Caki2 (cell line): ENCODE results near the gene SIVA1. TPM values are rescaled to one million over a fixed set of nuclear protein-coding genes. Genes with fewer than 3 reads are reported as not detected.

Experiments
- DNase-seq: peaks from one replicate; pipeline ENCODE4 v3.0.0-alpha.2; 2015; ENCODE audit warnings: low read depth
- in situ Hi-C: cut with HindIII; loops from 2 replicates; pipeline ENCODE4 v1.10.0; 2016; ENCODE audit warnings: low sequenced_read_pairs, low pct_unique_long_range_greater_than_20kb, mixed read lengths
- total RNA-seq: library from RNA; depleted of rRNA; stranded (reverse); fragments of >200 nt; shearing (Covaris generic); gene quantifications from 2 replicates; pipeline ENCODE4 v1.2.3, GENCODE V29; 2014; ENCODE audit warnings: low replicate concordance

The SIVA1 gene
- total RNA-seq, 1 experiment from 2014 or later = 196 TPM

GRCh38 chr14:104797115-104798044 is 44.4 kb downstream of the SIVA1 start:
- peak; percentile 56 for DNase-seq
- in situ Hi-C loops = no loop called here

DNA sequence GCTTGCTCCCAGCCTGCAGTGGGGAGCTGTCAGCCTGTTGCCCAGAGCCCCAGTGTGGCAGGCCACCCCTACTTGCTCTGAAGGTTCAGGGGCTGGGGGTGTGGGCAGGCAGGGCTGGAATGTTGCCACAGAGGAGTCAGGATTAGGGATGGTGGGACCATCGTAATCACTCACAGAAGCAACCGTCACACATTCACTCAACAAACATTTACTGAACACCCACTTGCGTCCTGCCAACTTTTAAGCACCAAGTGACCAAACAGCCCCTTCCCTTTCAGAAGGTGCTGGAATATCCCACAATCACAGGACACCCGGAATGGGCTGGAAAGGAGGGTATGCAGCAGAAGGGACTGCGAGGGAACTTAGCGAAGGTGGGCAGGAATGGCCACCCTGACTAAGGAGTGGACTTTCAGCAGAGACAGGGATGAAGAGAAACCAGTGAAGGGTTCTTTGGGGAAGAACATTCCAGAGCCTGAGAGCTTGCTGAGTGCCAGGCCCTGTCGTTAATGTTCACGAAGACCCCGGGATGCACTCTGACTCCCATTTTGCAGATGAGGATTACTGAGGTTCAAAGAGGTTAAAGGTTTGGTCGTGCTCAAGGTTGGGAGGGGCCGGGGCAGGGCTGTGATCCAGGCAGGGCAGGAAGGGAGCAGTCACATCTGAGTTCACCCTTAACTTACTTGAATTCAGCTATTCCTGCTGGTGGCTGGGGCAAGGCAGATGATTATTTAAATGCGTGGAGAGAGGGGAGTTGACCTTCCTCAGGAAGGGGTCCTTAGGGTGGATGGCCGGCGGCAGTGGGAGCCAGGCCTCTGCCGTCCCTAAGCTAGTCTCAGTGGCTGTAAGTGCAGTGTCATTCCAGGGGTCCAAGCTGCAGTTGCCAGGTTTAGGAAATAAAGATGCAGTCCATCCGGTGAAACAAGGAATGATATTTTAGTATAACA is 45.6 kb downstream of the SIVA1 start:
- in situ Hi-C loops = no loop called here
- no peak for DNase-seq

DNA sequence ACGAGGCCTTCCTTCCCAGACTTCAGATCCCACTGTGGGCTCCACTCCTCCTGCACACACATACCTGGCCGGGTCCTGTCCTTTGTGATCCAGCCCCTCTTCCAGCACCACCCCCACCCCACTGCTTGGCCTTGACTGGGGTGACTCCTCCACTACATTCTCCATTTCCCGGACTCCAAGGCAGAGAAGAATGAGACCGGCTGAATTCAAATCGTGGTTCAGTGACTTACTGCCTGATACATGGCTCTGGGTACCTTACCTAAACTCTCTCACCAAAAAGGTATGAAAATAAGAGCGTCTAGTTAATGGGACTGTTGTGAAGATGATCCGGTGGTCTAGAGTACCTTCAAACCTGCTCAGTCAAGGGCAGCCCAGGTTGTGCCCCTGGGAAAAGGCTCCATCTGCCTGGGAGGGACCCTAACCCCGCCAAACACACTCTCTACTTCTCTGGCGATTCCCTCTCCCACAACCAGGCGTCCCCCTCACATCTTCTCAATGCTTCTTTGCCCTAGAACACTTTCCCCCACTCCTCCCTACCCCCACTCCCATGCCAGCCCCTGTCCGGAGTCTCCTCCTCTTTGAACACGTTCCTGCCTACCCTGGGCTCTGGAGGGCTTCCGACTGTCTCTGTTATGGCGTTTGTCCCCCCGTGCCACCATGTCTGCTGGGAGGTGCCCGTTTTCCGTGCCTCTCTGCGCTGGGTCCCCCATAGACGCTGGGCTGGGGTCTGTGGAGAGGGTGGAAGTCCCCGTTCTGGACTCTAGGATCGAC is 46.5 kb downstream of the SIVA1 start:
- no peak for DNase-seq
- in situ Hi-C loops = no loop called here

DNA sequence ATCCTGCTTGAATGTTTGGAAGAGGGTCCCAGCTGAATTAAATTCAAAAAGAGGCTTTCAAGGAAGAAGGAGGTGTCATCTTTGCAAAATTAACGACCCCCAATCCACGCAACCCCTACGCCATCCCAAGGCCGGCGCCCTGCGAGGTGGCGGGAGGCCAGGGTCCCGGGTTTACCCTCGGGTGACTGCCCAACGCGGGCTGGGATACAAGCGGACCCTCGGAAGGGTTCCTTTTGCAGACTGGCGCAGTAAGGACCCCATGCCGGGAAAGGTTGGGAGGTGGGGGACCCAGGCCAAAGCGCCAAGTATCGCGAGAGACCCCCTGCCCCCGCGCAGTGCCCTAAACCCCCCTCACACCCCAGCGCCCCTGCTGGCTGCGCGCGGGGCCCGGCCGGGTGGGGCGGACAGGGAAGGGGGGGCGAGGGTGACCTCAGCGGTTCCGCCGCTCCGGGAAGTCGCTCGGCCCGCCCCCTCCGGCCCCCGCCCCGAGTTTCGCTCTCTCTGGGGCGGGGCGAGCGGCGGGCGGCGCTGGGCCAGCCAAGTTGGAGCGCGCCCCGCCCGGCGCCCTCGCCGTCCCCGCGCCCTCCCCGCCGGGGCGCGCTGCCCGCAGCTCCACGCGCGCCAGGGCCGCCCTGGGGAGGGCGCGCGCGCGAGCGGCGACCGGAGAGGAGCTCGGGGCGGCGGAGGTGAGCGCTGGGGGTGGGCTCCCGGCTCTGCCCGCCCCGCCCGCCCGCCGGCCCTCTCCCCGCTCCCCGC is 47.2 kb downstream of the SIVA1 start:
- peak; percentile 59 for DNase-seq
- in situ Hi-C loops = no loop called here

DNA sequence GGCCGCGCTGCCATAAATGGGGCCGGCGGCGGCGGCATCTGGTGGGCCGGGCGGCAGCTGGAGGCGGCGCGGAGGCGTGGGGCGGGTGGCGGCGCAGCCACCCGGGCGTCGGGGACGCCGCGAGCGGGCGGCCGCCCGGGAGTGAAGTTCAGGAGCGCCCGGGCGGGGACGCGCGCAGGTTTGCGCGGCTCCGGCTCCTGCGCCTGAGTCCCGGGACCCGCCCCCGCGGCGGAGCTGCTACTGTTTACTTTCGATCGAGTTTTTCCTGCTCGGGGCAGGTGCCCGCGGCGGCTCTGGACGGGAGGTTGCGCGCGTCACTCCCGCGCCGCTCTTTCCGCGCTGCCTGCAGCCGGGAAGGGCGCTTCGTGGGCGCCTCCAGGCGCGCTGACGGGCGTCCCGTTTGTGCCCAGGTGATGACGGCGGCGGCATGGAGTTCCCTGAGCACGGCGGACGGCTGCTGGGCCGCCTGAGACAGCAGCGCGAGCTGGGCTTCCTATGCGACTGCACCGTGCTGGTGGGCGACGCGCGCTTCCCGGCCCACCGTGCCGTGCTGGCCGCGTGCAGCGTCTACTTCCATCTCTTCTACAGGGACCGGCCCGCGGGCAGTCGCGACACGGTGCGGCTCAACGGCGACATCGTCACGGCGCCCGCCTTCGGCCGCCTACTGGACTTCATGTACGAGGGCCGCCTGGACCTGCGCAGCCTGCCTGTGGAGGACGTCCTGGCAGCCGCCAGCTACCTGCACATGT is 48.0 kb downstream of the SIVA1 start, which contains the start of gene ZBTB42:
Gene ZBTB42 (plus strand): TSS at position 331 of the 749 bp plus-strand sequence. CDS start 97 bp downstream, at position 428.
- in situ Hi-C loops = no loop called here
- peak; percentile 51 for DNase-seq

DNA sequence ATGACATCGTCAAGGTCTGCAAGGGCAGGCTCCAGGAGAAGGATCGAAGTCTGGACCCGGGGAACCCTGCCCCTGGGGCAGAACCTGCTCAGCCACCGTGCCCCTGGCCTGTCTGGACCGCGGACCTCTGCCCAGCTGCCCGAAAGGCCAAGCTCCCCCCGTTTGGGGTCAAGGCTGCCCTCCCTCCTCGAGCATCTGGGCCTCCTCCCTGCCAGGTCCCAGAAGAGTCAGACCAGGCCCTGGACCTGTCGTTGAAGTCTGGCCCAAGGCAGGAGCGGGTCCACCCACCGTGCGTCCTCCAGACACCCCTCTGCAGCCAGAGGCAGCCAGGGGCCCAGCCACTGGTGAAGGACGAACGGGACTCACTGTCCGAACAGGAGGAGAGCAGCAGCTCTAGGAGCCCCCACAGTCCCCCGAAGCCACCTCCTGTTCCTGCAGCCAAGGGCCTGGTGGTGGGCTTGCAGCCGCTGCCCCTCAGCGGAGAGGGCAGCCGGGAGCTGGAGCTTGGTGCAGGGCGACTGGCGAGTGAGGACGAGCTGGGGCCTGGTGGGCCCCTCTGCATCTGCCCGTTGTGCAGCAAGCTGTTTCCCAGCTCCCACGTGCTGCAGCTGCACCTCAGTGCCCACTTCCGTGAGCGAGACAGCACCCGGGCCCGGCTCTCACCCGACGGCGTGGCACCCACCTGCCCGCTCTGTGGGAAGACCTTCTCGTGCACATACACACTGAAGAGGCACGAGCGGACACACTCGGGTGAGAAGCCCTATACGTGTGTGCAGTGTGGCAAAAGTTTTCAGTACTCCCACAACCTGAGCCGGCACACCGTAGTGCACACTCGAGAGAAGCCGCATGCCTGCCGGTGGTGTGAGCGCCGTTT is 48.8 kb downstream of the SIVA1 start:
- in situ Hi-C loops = no loop called here
- no peak for DNase-seq

GRCh38 chr14:104802394-104803184 is 49.6 kb downstream of the SIVA1 start:
- in situ Hi-C loops = no loop called here
- DNase-seq = no peak

DNA sequence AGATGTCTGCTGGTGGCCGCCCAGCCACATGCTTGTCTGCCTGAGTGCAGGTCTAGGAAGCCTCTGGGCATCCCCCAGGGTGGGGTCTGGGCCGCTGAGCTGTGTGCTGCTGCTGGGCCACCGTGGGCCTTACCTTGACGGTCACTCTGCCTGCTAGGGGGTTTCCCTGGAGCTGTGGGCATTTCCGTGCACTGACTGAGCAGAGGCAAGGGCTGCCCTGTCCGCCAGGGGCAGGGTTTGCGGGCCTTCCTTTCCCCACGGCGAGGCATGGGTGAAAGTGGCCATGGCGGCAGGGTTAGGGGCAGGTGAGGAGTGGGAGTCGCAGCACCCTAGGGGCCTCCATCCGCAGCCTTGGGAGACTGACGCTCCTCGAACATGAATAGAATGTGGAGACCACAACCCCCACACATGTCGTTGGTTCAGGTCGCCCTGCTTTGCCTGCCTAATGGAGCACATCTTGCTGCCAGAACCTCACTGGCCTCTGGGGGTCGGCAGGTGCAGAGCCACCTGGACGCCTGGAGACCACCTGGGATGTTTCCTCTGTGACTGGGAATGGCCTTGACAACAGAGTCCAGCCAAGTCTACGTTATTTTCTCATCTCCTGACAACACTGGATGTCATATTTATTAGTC is 50.4 kb downstream of the SIVA1 start:
- in situ Hi-C loops = no loop called here
- no peak for DNase-seq

GRCh38 chr14:104803912-104804410 is 51.0 kb downstream of the SIVA1 start:
- in situ Hi-C loops = no loop called here
- DNase-seq = no peak

DNA sequence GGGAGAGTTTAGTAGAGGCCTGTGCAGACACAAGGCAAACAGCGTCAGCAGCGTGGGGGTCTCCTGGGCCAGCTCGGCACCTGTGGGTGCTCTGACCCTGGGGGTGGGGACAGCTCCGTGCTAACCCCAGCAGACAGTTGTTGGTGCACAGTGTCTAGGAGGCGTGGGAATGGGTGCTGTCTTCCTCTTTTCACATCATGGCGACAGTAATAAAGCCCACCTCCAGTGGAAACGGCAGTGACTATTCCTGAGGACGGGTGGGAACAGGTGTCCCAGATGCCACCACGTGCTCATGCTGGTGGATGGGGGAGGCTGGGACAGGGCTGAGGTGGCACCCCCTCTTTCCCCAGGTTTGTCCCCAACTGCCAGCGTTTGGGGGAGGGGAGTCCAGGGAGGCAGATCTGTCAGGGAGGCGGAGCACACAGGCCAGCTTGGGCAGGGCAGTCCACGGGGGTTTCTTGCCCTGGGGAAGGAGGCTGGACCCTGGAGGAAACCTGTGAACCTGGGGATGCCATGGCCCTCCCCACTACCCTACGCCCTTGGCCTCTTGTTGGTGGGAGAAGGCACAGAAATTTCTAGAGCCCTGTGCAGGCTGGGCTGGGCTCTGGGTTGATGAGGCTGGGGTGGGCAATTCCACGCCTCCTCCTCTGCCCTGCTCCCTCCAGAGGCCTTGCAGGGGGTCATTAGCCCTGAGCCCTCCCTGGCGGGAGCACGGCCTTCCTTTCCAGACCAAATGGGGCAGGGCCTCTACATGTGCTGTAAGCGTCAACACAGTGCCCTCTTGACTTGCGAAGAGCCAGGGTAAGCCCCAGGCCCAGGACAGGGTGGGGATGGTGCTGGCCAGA is 51.8 kb downstream of the SIVA1 start:
- in situ Hi-C loops = no loop called here
- DNase-seq = no peak

DNA sequence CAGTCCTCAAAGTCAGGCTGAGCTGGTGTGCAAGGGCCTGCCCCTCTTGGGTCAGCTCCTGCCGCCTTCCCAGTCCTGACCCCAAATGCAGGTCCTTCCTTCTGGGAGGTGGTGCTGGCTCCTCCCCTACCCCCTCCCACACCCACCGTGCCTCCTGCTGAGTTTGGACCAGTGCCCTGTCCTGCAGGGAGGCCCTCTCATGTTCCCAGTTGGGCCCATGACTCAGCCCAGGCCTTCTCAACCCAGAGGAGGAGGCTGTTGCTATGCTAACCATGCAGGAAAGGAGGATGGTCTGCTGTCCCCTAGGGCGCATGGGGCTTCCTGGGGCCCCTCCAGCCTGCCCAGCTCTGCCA is 52.4 kb downstream of the SIVA1 start:
- peak; percentile 53 for DNase-seq
- in situ Hi-C loops = no loop called here

DNA sequence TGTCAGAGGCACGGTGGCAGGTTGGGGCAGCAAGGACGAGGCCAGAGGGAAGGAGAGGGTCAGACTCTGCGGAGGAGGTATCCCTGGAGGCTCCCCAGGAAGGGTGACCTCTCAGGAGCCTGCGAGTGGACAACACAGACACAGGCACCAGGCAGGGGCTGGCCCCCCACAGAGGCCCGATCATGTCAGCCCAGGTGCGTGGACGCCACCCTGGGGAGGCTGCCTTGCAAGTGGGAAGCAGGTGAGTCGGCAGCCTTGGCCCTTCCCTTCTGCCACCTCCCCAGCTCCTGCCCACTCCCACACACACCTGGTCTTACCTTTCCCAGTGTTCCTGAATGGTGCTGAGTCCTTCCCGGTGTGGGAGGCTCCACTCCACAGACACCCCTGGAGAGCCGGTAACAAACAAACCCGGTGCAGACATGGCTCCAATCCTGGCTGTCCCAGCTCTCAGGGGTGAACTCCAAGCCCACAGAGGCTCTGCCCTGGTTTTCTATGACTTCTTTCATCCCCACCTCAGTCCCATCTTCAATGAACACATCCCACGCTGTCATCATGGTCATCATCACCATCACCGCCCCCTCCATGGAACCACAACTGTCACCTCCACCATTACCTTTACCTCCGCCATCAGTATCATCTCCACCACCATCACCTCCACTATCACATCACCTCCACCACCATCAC is 53.1 kb downstream of the SIVA1 start:
- in situ Hi-C loops = no loop called here

GRCh38 chr14:104806625-104807465 is 53.9 kb downstream of the SIVA1 start:
- in situ Hi-C loops = no loop called here
- DNase-seq = no peak

More for the DNA sequence above, 53.1 kb downstream of the SIVA1 start:
- no peak for DNase-seq
